DLD1 (cell line): ENCODE measurements around the gene IFT88.

Experiments used
- in situ Hi-C: cut with HindIII; loops from 2 replicates; pipeline ENCODE4 v1.10.0; 2017; ENCODE audit warnings: low sequenced_read_pairs

The IFT88 gene

DNA sequence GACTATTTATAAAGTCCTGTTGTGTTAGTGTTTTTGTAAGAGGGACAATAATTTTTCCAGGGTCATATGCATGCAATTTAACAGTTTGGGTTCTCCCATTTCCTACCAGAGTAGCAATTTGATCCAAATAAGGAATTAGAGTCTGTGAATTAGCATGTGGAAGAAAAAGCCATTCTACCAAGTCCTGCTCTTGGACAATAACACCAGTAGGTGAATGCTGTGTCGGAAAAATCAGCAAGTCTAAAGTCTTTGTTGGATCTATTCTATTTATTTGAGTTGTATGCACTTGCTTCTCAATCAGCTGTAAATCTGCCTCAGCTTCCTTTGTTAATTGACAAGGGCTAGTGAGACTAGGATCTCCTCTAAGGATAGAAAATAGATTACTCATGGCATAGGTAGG, 115.1 kb downstream of the IFT88 start:
- in situ Hi-C loops: no loop called here

DNA sequence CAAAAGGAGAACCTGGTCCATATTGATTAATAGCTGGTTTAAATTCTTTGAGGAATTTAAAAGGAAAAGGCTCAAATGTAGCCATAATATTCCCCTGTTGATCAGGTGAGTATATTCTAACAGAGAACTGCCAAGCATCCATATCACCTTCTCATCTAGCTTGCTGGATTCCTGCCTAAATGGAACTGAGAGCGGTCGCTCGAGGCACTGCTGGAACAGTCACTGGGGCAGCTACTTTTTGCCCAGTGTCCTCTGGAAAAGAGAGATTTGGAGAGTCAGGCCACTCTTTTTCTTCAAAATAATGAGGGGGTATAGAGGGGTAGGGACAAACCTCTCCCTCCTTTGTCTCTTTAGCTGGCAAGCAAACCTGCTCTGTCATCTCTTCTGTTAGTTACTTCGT, 117.1 kb downstream of the IFT88 start:
- in situ Hi-C loops: no loop called here

DNA sequence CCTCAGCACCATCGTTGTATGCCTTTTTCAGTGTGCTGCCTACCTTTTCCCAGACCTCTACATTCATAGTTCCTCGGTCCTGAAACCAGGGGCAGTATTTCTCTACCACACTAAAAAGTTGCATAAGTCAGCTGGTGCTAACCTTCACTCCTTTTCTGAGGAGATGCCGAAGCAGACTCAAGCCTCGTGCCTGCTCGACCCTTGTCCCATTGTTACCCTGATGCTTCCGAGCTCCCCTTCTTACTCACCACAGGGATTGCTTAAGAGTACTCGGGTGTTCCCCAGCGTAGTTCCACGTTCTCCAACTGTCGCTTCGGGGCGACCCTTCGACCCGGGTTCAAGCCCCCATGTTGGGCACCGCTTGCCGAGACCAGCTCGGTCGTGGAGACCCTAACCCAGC, 117.6 kb downstream of the IFT88 start:
- in situ Hi-C loops: no loop called here

DNA sequence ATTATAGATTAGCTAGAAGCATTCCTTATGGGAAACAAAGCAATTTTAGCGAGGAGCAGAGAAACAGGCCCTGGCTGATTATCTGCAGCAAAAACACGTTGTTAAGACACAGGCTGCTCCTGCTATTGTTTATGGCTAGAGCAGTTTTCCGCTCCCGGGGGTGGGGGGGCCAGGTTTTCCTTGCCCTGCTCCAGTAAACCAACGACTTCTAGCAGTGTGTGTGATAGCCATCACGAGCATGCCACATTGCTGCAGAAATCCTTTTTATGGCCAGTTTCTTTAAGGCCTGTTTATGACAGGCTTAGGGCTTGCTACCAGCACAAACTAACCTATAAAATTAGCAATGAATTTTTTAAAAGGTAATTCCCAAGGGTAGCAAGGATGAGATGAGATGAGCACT, 118.1 kb downstream of the IFT88 start:
- in situ Hi-C loops: no loop called here

DNA sequence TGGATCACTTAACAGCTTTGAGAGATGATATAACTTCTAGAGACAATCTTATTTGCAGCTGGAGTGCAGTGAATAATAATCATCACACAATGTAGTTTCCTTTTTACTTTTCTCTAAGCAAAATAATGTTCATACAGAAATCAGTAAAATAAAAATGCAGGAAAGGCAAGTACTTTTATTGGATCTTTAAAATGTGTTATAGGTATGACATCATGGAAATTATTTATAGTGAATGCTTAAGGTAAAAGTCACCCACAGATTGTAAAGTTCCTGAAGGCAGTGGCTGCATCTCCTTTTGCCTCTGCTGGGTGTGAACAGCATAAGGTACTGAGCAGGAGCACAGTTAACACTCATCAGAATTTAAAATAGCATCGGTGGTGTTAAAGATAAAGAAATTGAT, 119.2 kb downstream of the IFT88 start:
- in situ Hi-C loops: no loop called here

DNA sequence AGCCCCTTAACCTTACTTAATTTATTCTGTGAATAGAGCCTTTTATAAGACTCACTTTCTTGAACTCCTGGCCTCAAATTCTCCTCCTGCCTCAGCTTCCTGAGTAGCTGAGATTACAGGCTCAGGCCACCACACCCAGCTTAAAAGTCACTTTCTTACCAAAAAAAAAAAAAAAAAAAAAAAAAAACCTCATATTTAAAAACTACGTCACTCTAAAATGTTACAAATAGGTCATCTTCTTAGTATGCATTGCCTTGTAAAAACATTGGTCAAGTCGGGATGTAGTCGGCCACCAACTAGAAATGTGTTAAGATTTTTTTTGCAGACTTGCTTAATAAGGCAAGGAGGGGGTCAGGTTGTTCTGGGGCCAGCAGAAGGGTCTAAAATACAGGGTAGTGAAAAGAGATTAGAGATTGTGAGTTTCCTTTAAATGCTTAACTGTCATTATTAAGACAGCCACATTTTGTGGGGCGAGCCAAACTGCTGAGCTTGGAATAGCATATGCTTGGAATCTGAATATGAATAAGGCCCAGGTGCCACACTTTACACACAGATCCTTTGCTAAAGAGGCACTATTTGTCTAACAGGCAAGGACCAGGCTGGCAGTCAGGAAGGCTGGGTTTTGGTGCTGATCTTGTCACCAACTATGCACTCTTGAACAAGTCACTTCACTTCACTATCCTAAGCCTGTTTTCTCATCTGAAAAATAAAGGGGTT, 120.1 kb downstream of the IFT88 start:
- in situ Hi-C loops: no loop called here

DNA sequence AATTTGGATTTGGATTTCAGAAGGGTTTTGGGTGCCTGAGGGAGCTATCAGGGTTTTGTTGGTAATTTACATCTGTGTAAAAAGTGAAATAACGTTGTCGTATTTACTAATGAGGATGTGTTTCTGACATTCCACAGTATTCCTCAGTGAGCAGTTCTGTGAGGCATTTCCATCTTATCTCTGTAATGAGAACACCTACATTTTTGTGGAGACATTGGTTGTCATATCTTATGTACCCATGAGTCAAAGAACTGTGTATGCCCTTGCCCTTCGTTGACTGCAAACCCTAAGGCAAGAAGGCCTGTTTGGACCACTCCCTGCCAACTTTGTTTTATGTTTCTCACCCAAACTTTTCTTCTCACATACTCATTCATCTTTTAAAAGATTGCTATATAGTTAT, 122.3 kb downstream of the IFT88 start:
- in situ Hi-C loops: no loop called here

DNA sequence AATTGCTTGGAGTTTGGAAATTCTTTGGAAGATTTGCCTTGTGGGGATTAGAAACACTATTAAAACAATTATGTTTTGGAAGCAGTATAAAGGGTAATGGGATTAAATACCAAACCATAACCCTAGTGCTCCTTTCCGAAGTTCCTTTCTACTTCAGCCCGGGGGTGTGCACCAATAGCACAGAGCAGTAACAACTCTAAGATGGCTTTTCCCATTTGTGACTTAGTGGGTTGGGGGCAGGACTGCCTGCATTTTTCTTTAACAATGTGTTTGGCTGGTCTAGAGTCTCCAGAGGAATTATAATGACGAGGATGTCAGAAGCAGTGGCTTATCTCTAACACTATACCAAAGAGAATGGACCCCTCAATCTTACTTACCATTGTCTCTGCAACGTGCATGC, 124.7 kb downstream of the IFT88 start:
- in situ Hi-C loops: no loop called here

DNA sequence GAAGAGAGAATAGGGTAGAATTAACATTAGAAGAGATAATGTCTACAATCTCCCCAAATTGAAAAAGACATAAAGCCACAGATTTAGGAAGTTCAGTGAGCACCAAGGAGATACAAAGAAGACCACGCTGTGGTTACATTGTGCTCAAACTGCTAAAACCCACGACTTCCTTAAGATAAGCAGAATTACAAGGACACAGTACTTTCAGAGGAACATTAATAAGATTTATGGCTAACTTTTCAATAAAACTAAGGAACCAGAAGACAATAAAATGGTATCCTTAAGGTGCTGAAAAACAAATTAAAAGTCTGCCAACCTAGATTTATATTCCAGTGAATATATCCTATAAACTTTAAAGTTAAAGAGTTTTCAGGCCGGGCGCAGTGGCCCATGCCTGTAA, 129.1 kb downstream of the IFT88 start:
- in situ Hi-C loops: no loop called here

DNA sequence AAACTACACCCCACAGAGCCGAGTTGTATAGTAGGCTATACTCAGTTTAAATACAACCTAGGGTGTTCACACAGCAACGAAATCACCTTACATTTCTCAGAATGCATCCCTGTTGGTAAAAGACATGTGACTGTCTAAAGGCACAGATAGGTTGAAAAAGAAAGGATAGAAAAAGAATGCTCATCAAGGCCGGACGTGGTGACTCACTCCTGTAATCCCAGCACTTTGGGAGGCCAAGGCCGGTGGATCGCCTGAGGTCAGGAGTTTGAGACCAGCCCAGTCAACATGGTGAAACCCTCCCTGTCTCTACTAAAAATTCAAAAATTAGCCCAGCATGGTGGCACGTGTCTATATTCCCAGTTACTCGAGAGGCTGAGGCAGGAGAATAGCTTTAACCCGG, 132.8 kb downstream of the IFT88 start:
- in situ Hi-C loops: no loop called here

DNA sequence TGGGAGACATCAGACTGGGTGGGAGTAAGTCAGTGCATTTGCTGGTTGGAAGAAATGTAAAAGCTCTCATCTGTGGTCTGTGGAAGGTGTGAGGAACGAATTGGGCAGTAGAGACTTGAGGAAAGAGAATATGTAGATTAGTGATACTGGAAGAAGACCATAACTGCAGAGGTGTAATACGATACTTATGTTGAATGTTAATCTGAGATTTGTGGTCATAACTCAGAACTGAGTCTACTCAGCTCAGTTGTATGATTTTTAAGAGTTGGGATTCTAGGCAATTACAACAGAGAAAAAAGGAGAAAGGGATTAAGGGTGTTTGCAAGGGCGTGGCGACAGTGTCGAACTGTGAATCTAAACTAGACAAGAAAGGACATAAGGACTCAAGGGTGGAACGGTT, 133.3 kb downstream of the IFT88 start:
- in situ Hi-C loops: no loop called here

DNA sequence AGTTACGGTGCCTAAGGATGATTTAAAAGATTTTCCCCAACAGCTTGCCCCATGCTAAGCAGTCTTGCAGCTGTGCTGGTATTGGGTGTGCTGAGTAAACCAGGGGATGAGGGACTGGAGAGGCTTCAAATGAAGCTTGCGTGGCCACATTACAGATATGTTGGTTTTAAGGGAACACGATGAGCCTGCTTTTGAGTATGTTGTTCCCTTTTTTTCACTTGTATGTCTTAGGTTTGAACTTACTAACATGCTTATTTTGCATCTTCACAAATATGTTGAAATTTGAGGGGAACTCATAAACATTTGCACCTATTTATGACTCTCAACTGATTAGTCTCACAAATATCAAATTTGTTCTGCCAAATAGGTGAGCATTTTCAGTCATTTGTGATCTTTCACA, 134.5 kb downstream of the IFT88 start:
- in situ Hi-C loops: no loop called here

DNA sequence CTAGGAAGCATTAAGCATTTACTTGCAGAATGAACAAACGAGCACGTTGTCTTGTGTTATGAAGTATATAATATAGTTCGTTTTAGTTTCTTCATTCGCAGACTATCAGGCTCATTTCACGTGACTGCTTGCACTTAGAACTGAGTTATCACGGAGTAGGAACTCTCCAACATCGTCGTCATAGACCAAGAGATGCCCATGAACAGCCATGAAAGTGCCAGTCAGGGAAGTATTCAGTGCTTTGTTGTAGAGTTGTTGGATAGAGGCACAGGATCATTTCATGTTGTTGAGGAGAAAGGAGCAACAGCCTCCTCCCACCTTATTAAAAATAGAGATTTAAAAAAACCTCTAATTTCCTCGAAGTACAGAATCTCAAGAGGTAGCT, 135.6 kb downstream of the IFT88 start:
- in situ Hi-C loops: no loop called here

DNA sequence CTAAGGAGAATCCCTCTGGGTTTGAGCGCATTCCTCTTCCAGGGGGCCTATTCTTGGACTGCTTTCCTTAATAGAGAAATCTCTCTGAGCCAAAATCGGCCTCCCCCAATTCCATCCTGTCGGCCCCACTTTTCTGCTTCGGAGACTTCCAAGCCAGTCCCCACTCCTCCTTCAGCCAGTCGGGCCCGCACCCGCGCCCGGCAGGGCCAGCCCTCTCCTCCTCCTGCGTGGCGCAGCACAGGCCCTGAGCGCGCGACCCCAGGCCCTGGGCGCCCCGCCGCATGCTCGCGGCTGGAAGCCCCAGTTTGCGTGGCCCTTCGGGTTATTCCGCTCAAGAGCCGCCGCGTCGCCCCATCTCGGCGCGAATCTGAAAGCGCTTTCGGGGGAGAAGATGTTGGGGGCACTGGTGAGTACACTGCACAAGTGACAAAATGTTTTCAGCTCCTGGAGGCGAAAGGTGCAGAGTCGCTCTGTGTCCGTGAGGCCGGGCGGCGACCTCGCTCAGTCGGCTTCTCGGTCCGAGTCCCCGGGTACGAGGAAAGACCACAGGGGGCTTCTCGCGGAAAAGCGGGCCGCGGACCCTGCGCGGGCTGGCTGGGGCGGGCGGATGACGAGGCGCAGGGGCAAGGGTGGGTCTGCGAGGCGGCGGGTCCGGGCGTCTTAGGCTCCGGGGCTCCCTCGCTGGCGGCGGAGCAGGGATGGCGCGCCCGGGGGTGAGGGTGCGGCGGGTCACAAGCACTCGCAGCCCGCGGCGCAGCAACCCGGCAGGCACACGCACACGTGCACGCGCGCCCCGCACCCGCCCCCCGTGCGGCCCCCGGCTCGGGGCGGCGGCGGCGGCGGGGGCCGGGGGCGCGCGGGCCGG, 136.2 kb downstream of the IFT88 start, which contains the start of gene IL17D:
IL17D (plus strand) TSS at position 785 of the 865 bp plus-strand sequence. CDS start 303 bp downstream, outside the sequence.
- in situ Hi-C loops: no loop called here

DNA sequence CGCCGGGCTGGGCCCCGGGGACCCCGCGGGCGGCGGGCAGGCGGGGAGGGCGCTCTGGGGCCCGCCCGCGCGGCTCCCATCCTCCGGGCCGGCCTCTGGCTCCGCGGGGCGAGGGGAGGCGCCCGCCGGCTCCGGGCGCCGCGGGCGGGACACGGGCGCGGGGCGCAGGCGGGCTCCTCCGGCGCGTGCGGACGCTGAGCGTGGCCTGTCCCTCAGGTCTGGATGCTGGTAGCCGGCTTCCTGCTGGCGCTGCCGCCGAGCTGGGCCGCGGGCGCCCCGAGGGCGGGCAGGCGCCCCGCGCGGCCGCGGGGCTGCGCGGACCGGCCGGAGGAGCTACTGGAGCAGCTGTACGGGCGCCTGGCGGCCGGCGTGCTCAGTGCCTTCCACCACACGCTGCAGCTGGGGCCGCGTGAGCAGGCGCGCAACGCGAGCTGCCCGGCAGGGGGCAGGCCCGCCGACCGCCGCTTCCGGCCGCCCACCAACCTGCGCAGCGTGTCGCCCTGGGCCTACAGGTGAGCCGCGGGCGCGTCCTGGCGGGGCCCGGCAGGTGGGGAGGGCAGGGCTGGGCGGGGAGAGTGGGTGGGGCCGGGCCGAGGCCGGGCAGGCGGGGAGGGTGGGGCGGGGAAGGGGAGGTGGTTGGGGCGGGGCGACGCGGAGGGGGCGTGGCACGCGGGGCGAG, 137.0 kb downstream of the IFT88 start:
- in situ Hi-C loops: no loop called here

DNA sequence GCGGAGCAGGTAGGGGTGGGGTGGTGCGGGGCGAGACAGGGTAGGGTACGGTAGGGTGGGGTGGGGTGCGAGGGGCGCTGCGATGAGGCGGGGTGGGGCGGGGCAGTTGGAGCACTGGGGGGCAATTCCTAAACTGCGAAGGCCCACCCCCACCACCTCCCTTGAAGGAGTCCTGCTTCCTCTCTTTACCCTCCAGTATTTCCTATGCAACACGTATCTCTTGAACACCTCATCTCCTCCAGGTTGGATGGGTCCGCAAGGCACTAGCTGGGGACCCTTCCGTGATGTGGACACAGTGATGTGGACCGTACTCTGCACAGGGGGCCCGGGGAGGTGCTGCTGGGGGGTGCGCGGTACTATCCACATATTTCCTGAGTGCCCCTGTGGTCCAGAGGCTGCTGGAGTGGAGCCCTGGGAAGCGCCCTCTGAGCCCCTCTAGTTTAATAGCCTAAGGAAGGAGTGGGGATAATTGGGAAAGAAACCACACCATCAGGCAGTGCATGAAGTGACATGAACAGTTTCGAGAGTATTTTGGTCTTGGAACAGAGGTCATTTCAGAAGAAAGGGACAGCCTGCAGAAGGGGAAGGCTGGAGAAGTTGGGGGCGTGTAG, 137.6 kb downstream of the IFT88 start:
- in situ Hi-C loops: no loop called here

DNA sequence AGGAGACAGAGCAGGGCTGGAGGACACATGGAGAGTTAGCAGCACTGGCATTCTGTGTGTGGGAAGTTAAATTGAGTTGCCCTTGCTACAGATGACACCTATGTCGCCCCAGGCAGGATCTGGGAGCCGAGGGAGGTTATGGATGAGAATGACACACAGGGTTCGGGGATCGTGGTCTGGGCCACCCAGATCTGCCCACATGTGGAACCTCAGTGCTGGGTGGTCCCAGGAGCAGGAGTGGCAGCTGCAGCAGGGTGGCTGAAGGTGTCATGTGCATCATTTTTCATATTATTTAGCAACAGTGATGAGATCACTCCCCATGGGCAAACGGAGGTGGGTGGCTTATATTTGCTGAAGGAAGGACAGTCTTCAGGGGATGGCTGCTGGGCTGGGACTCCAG, 139.7 kb downstream of the IFT88 start:
- in situ Hi-C loops: no loop called here

DNA sequence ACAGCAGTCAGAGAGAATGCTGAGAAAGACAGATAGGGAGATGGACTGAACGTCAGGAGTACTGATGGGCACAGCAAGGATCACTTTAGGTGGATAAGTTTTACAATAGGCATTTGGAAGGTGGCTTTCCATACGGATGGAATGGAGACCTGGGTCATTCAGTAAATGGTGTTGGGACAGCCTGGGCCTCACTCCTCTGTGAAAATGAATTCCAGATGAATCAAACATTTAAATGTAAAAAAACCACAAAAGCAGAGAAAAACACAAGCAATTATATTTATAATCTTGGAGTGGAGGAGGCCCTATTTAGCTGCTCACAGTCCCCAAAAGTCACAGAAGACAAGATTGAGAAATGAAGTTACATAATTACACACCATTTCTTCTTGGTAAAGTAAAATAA, 141.3 kb downstream of the IFT88 start:
- in situ Hi-C loops: no loop called here

DNA sequence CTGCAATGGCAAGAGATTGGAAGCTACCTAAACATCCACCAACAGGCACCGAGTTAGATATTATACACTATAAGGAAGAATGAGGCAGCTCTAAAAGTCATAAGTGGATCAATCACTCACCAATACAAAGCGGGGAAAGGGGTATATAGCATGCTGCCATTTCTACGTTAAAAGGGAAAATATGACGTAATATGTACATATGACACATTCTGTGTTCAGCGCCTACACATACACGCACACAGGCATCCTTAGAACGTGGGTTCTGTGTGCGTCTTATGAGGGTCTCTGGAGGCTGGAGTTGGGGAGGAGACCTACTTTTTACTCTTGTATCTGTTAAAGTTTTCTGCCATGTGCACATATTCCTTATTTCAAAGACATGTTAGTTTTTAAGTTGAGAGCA, 142.4 kb downstream of the IFT88 start:
- in situ Hi-C loops: no loop called here

DNA sequence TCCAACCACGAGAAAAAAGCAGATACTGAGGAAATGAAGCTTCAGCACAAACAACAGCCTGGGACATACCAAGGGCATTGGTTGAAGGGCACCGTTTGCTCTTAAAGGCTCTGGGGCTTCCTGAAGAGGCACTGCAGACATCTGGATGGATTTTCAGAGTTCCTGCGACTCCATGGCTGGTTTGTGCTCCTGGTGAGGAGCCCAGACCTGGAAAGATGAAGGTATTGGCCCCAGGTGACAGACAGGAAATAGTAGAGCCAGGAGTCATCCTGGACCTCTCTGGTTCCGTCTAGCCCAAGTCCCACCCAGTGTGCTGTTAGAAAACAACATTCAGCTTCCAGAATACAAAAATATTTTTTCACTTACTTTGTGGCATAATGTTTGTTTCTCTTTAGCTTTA, 142.8 kb downstream of the IFT88 start:
- in situ Hi-C loops: no loop called here

DNA sequence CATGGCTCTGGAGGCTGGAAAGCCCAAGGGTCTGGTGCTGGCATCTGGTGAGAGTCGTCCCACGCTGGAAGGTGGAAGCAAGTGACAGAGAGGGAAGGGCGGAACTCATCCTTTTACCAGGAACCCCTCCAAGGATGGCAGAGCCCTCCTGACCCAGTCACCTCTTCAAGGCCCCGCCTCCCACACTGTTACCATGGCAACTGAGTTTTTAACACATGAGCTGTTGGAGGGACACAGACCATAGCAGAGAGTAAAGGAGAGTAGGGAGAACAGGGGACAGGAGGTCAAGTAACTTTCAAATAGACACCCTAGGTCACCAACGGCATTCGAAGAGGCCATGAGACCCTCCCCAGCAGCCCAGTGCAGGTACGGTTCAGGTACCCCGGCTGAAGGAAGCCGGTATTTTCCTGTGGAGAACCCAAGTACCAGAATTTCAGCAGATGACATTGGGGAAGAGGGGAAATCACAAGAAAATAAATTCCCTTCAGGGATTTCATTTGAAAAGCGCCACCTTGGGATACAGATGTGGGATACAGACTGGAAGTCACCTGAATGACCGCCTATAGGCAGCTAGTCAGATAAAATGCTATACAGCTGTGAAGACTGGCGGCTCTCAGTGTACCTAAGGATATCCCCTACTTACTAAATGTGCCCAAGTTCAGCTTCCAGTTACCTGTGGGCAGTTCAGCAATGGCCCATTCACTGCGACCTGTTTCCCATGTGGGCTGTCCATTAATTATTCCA, 144.5 kb downstream of the IFT88 start:
- in situ Hi-C loops: no loop called here
